Measurements from ENCODE around the gene DOCK6.

Gene DOCK6

DNA sequence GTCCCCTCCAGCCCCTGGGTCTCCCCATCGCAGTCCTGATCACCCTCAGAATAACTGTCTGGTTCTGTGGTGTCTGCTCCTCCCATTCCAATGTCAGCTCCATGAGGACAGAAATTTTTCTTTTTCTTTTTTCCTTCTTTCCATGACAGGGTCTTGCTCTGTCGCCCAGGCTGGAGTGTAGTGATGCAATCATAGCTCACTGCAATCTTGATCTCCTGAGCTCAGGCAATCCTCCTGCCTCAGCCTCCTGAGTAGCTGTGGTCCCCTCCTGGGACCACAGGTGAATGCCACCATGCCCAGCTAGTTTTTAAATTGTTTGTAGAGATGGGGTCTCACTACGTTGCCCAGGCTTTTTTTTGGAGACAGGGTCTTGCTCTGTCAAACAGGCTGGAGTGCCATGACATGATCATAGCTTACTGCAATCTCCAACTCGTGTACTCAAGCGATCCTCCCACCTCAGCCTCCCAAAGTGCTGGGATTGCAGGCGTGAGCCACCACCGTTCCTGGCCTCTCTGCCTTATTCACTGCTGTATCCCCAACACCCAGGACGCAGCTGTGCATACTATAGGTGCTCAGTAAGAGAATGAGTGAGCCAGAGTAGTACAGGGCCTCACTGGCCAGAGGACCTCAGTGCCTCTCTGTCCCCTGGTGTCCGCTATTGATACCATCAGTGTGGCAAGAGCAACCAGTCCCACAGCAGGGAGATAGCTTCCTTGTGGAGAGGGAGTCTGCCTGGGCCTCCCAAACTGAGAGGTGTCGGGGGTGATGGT is 5.2 kb upstream of the DOCK6 start:
- no CpG with 5 or more reads among the region's 10 CpGs for WGBS, 2 donors (ENCODE audit: extremely low coverage in 2 of 2, insufficient read length in 2 of 2, insufficient replicate concordance in 1 of 2)

DNA sequence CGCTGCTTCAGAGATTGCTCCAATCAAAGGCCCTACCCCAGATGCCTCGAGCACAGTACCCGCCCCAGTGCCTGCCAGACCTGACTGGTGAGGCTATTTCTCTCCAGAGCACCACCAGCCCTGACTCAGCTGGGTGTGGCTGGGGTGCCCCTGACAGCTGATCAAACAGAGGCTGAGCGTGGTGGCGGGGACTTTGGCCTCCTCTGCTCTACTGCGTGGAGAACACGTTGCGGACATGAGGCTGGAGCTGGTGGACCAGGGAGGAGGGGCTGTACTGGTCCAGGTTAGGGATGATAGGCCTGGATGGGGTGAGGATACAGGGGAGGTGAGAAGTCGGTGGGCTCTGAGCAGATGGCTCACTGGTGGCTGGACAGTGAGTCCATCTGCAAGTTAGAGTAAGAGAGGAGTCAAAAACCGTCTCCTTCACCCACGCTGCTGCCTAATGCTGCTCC is 3.5 kb upstream of the DOCK6 start:
- no peak for DNase-seq (ENCODE audit: low spot score)
- peak overlapping the region; percentile 65 for H2BK12ac ChIP-seq (ENCODE audit: low read length)

More for the DNA sequence above, 5.2 kb upstream of the DOCK6 start:
- Histone ChIP-seq H3K18ac (ENCODE audit: low read length) (no peak overlapping the region), H4K91ac (ENCODE audit: low read depth, low read length, poor library complexity) (no peak overlapping the region), H2AFZ (ENCODE audit: low read length) (no peak overlapping the region), H2BK12ac (ENCODE audit: low read length) (no peak overlapping the region), H3K14ac (ENCODE audit: low read length) (peak overlapping the region; percentile 25), H3K4me2 (ENCODE audit: insufficient read depth, low read length, poor library complexity, severe bottlenecking) (no peak overlapping the region), H3K79me1 (ENCODE audit: low read depth, low read length) (no peaks in the 10 kb centered on the region), H3K27ac (replicated peaks; ENCODE audit: low read length) (no peak overlapping the region), H2AK5ac (ENCODE audit: low read depth, low read length) (no peak overlapping the region), H3K4ac (ENCODE audit: low read length) (no peak overlapping the region), H2BK15ac (ENCODE audit: low read length) (no peak overlapping the region), H3K9ac (ENCODE audit: low read depth, low read length, poor library complexity) (no peak overlapping the region), H3K27me3 (ENCODE audit: control insufficient read depth in 3 of 3, insufficient read depth in 3 of 3, low read depth in 1 of 3, low read length in 3 of 3) (no peaks in the 10 kb centered on the region), H3K36me3 (replicated peaks in 1 of 2; ENCODE audit: control insufficient read depth in 2 of 2, insufficient read depth in 2 of 2, low read length in 2 of 2) (no peaks in the 10 kb centered on the region), H3K9me3 (replicated peaks in 1 of 2; ENCODE audit: control insufficient read depth in 2 of 2, insufficient read depth in 1 of 2, low read depth in 1 of 2, low read length in 2 of 2) (no peaks in the 10 kb centered on the region), H3K4me1 (ENCODE audit: control insufficient read depth in 2 of 2, insufficient read depth in 1 of 2, low read depth in 1 of 2, low read length in 2 of 2) (peaks cover 0 to 6% of the 10 kb centered on the region in 2 donors), H2BK120ac (ENCODE audit: low read depth, low read length) (no peak overlapping the region), H2BK5ac (ENCODE audit: low read length) (no peak overlapping the region), H3K4me3 (ENCODE audit: low read length in 2 of 2) (no peak overlapping the region), H3K23ac (ENCODE audit: low read depth, low read length, poor library complexity) (no peak overlapping the region), H4K8ac (ENCODE audit: low read depth, low read length) (no peak overlapping the region)
- no peak for DNase-seq (ENCODE audit: low spot score)

DNA sequence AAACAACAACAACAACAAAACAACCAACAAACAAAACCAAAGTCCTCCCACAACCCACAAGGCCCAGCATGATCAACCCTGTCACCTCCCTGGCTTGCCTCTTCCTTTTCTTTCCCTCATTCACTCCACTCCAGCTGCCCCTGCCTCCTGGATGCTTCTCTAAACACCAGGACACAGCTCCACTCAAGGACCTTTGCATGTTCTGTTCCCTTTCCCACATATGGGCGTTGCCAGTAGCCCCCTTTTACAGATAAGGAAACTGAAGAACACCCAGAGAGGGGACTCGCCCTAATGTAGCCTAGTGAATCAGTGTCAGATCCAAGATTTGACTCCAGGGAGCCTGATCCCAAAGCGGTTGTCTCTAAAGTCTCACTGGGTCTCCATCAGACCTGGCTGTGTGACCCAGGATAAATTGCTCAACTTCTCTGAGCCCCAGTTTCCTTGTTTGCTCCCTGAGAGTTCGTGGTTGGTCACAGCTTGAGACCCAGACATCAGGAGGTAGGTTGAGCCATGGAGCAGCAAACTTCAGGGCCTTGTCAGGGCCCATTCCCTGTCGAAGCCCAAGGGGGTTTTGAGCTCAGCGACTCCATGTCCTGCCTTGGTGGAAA is 3.0 kb upstream of the DOCK6 start:
- Histone ChIP-seq H2BK15ac (ENCODE audit: low read length) (no peak overlapping the region), H4K8ac (ENCODE audit: low read depth, low read length) (no peak overlapping the region), H3K79me1 (ENCODE audit: low read depth, low read length) (peaks cover 2% of the 10 kb centered on the region), H3K27ac (replicated peaks; ENCODE audit: low read length) (no peak overlapping the region), H3K4ac (ENCODE audit: low read length) (no peak overlapping the region), H2AK5ac (ENCODE audit: low read depth, low read length) (peak overlapping the region; percentile 1), H2BK5ac (ENCODE audit: low read length) (no peak overlapping the region), H3K4me2 (ENCODE audit: insufficient read depth, low read length, poor library complexity, severe bottlenecking) (no peak overlapping the region), H3K36me3 (replicated peaks in 1 of 2; ENCODE audit: control insufficient read depth in 2 of 2, insufficient read depth in 2 of 2, low read length in 2 of 2) (no peaks in the 10 kb centered on the region), H2BK12ac (ENCODE audit: low read length) (no peak overlapping the region), H3K4me3 (ENCODE audit: low read length in 2 of 2) (no peak overlapping the region), H3K14ac (ENCODE audit: low read length) (no peak overlapping the region), H2BK120ac (ENCODE audit: low read depth, low read length) (no peak overlapping the region), H2AFZ (ENCODE audit: low read length) (no peak overlapping the region), H3K18ac (ENCODE audit: low read length) (peak overlapping the region; percentile 42), H3K27me3 (ENCODE audit: control insufficient read depth in 3 of 3, insufficient read depth in 3 of 3, low read depth in 1 of 3, low read length in 3 of 3) (no peaks in the 10 kb centered on the region), H3K4me1 (ENCODE audit: control insufficient read depth in 2 of 2, insufficient read depth in 1 of 2, low read depth in 1 of 2, low read length in 2 of 2) (peaks cover 3 to 7% of the 10 kb centered on the region in 2 donors), H4K91ac (ENCODE audit: low read depth, low read length, poor library complexity) (no peak overlapping the region), H3K9me3 (replicated peaks in 1 of 2; ENCODE audit: control insufficient read depth in 2 of 2, insufficient read depth in 1 of 2, low read depth in 1 of 2, low read length in 2 of 2) (no peaks in the 10 kb centered on the region), H3K23ac (ENCODE audit: low read depth, low read length, poor library complexity) (no peak overlapping the region), H3K9ac (ENCODE audit: low read depth, low read length, poor library complexity) (no peak overlapping the region)
- no CpG with 5 or more reads among the region's 6 CpGs for WGBS, 2 donors (ENCODE audit: extremely low coverage in 2 of 2, insufficient read length in 2 of 2, insufficient replicate concordance in 1 of 2)
- DNase-seq (ENCODE audit: low spot score), result no peak

More for the DNA sequence above, 3.5 kb upstream of the DOCK6 start:
- Histone ChIP-seq H2BK15ac (ENCODE audit: low read length) (peak overlapping the region; percentile 90), H3K18ac (ENCODE audit: low read length) (peak overlapping the region; percentile 42), H3K36me3 (replicated peaks in 1 of 2; ENCODE audit: control insufficient read depth in 2 of 2, insufficient read depth in 2 of 2, low read length in 2 of 2) (no peaks in the 10 kb centered on the region), H3K27ac (replicated peaks; ENCODE audit: low read length) (no peak overlapping the region), H2BK5ac (ENCODE audit: low read length) (no peak overlapping the region), H3K4ac (ENCODE audit: low read length) (no peak overlapping the region), H3K9ac (ENCODE audit: low read depth, low read length, poor library complexity) (peak overlapping the region; percentile 38), H3K4me1 (ENCODE audit: control insufficient read depth in 2 of 2, insufficient read depth in 1 of 2, low read depth in 1 of 2, low read length in 2 of 2) (peaks cover 3 to 7% of the 10 kb centered on the region in 2 donors), H3K4me2 (ENCODE audit: insufficient read depth, low read length, poor library complexity, severe bottlenecking) (no peak overlapping the region), H3K23ac (ENCODE audit: low read depth, low read length, poor library complexity) (peak overlapping the region; percentile 49), H2AK5ac (ENCODE audit: low read depth, low read length) (peak overlapping the region; percentile 1), H3K79me1 (ENCODE audit: low read depth, low read length) (peaks cover 2% of the 10 kb centered on the region), H3K4me3 (ENCODE audit: low read length in 2 of 2) (no peak overlapping the region), H3K27me3 (ENCODE audit: control insufficient read depth in 3 of 3, insufficient read depth in 3 of 3, low read depth in 1 of 3, low read length in 3 of 3) (no peaks in the 10 kb centered on the region), H4K8ac (ENCODE audit: low read depth, low read length) (no peak overlapping the region), H2BK120ac (ENCODE audit: low read depth, low read length) (no peak overlapping the region), H3K14ac (ENCODE audit: low read length) (no peak overlapping the region), H3K9me3 (replicated peaks in 1 of 2; ENCODE audit: control insufficient read depth in 2 of 2, insufficient read depth in 1 of 2, low read depth in 1 of 2, low read length in 2 of 2) (no peaks in the 10 kb centered on the region), H2AFZ (ENCODE audit: low read length) (no peak overlapping the region), H4K91ac (ENCODE audit: low read depth, low read length, poor library complexity) (no peak overlapping the region)
- no CpG with 5 or more reads among the region's 11 CpGs for WGBS, 2 donors (ENCODE audit: extremely low coverage in 2 of 2, insufficient read length in 2 of 2, insufficient replicate concordance in 1 of 2)

DNA sequence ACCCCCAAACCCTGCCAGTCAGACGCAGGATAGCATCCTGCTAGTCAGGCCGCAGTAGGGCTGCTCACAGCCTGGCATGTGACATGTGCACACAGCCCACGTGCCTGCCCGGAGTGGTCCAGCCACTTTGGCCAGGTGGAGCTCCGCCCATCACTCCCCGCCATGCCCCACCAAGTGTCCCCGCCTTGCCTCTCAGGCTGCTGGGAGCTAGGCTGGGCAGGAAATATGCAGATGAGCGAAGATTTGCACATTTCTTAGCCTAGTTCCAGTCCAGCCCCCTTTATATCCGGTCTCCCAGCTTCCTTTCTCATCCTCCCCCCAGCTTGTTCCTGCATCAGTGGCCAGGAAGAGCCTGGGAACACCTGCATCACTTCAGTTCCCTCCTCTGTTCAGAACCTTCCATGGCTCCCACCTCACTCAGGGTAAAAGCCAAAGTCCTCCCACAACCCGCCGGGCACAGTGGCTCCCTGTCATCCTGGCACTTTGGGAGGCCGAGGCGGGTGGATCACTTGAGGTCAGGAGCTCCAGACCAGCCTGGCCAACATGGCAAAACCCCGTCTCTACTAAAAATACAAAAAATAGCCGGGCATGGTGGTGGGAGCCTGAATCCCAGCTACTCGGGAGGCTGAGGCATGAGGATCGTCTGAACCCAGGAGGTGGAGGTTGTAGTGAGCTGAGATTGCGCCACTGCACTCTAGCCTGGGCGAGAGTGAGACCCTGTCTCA is 2.3 kb upstream of the DOCK6 start:
- H3K18ac ChIP-seq (ENCODE audit: low read length), result peak overlapping the region; percentile 1
- peaks cover 2% of the 10 kb centered on the region for H3K79me1 ChIP-seq (ENCODE audit: low read depth, low read length)
- H4K8ac ChIP-seq (ENCODE audit: low read depth, low read length), result no peak overlapping the region
- no peak overlapping the region for H2BK120ac ChIP-seq (ENCODE audit: low read depth, low read length)
- H3K4me1 ChIP-seq (ENCODE audit: control insufficient read depth in 2 of 2, insufficient read depth in 1 of 2, low read depth in 1 of 2, low read length in 2 of 2), result peaks cover 3 to 7% of the 10 kb centered on the region in 2 donors
- no peak overlapping the region for H4K91ac ChIP-seq (ENCODE audit: low read depth, low read length, poor library complexity)
- no peaks in the 10 kb centered on the region for H3K27me3 ChIP-seq (ENCODE audit: control insufficient read depth in 3 of 3, insufficient read depth in 3 of 3, low read depth in 1 of 3, low read length in 3 of 3)
- H2AK5ac ChIP-seq (ENCODE audit: low read depth, low read length), result peak overlapping the region; percentile 20
- no peak overlapping the region for H3K9ac ChIP-seq (ENCODE audit: low read depth, low read length, poor library complexity)
- no peak overlapping the region for H2BK5ac ChIP-seq (ENCODE audit: low read length)
- H2BK12ac ChIP-seq (ENCODE audit: low read length), result no peak overlapping the region
- no peak overlapping the region for H3K14ac ChIP-seq (ENCODE audit: low read length)
- DNase-seq (ENCODE audit: low spot score), result no peak
- H2AFZ ChIP-seq (ENCODE audit: low read length), result peak overlapping the region; percentile 12
- no peaks in the 10 kb centered on the region for H3K9me3 ChIP-seq (replicated peaks in 1 of 2; ENCODE audit: control insufficient read depth in 2 of 2, insufficient read depth in 1 of 2, low read depth in 1 of 2, low read length in 2 of 2)
- H3K4me2 ChIP-seq (ENCODE audit: insufficient read depth, low read length, poor library complexity, severe bottlenecking), result no peak overlapping the region
- no peak overlapping the region for H2BK15ac ChIP-seq (ENCODE audit: low read length)
- H3K4me3 ChIP-seq (ENCODE audit: low read length in 2 of 2), result no peak overlapping the region
- no peaks in the 10 kb centered on the region for H3K36me3 ChIP-seq (replicated peaks in 1 of 2; ENCODE audit: control insufficient read depth in 2 of 2, insufficient read depth in 2 of 2, low read length in 2 of 2)
- WGBS, 2 donors (ENCODE audit: extremely low coverage in 2 of 2, insufficient read length in 2 of 2, insufficient replicate concordance in 1 of 2), result no CpG with 5 or more reads among the region's 19 CpGs
- H3K23ac ChIP-seq (ENCODE audit: low read depth, low read length, poor library complexity), result no peak overlapping the region
- no peak overlapping the region for H3K27ac ChIP-seq (replicated peaks; ENCODE audit: low read length)
- H3K4ac ChIP-seq (ENCODE audit: low read length), result no peak overlapping the region

Measured in neuronal stem cell (in vitro differentiated cells).